Measurements from ENCODE around the gene DMRTA2. TPM values are rescaled to one million over a fixed set of nuclear protein-coding genes. Genes with fewer than 3 reads are reported as not detected.

Gene DMRTA2
- total RNA-seq, 1 donor from 2014 or later: not detected

- Mint-ChIP-seq H3K9me3 (ENCODE audit: unreplicated experiment) (no peaks in the 10 kb centered on the region), H3K4me3 (ENCODE audit: unreplicated experiment) (no peak overlapping the region), H3K4me1 (ENCODE audit: unreplicated experiment) (no peaks in the 10 kb centered on the region), H3K36me3 (ENCODE audit: low read depth, unreplicated experiment) (no peaks in the 10 kb centered on the region), H3K27me3 (ENCODE audit: unreplicated experiment) (no peaks in the 10 kb centered on the region), H3K27ac (ENCODE audit: unreplicated experiment) (no peak overlapping the region)
- TF ChIP-seq CTCF (IDR thresholded peaks at IDR 0.05; ENCODE audit: unreplicated experiment): no peak
- DNase-seq (ENCODE audit: low spot score): no peak
Observed at GRCh38 chr1:50373532-50373931, 49.7 kb downstream of the DMRTA2 start.

- DNase-seq (ENCODE audit: low spot score): no peak
- H3K9me3 Mint-ChIP-seq (ENCODE audit: unreplicated experiment): no peaks in the 10 kb centered on the region
- H3K4me3 Mint-ChIP-seq (ENCODE audit: unreplicated experiment): no peak overlapping the region
- H3K27me3 Mint-ChIP-seq (ENCODE audit: unreplicated experiment): peaks cover 3% of the 10 kb centered on the region
- H3K36me3 Mint-ChIP-seq (ENCODE audit: low read depth, unreplicated experiment): no peaks in the 10 kb centered on the region
- TF ChIP-seq CTCF (IDR thresholded peaks at IDR 0.05; ENCODE audit: unreplicated experiment): no peak
- no peak overlapping the region for H3K27ac Mint-ChIP-seq (ENCODE audit: unreplicated experiment)
- no peaks in the 10 kb centered on the region for H3K4me1 Mint-ChIP-seq (ENCODE audit: unreplicated experiment)
Observed at GRCh38 chr1:50371749-50372148, 51.5 kb downstream of the DMRTA2 start.

GRCh38 chr1:50369830-50370229 is 53.4 kb downstream of the DMRTA2 start:
- no peak overlapping the region for H3K4me3 Mint-ChIP-seq (ENCODE audit: unreplicated experiment)
- no peak overlapping the region for H3K27ac Mint-ChIP-seq (ENCODE audit: unreplicated experiment)
- TF ChIP-seq CTCF (IDR thresholded peaks at IDR 0.05; ENCODE audit: unreplicated experiment): peak; percentile 17
- H3K4me1 Mint-ChIP-seq (ENCODE audit: unreplicated experiment): no peaks in the 10 kb centered on the region
- DNase-seq (ENCODE audit: low spot score): peak; percentile 23
- no peaks in the 10 kb centered on the region for H3K36me3 Mint-ChIP-seq (ENCODE audit: low read depth, unreplicated experiment)
- H3K27me3 Mint-ChIP-seq (ENCODE audit: unreplicated experiment): peaks cover 3% of the 10 kb centered on the region
- no peaks in the 10 kb centered on the region for H3K9me3 Mint-ChIP-seq (ENCODE audit: unreplicated experiment)

- H3K27ac Mint-ChIP-seq (ENCODE audit: unreplicated experiment): no peak overlapping the region
- no peak for DNase-seq (ENCODE audit: low spot score)
- H3K36me3 Mint-ChIP-seq (ENCODE audit: low read depth, unreplicated experiment): no peaks in the 10 kb centered on the region
- no peaks in the 10 kb centered on the region for H3K9me3 Mint-ChIP-seq (ENCODE audit: unreplicated experiment)
- TF ChIP-seq CTCF (IDR thresholded peaks at IDR 0.05; ENCODE audit: unreplicated experiment): no peak
- no peaks in the 10 kb centered on the region for H3K4me1 Mint-ChIP-seq (ENCODE audit: unreplicated experiment)
- H3K4me3 Mint-ChIP-seq (ENCODE audit: unreplicated experiment): no peak overlapping the region
- H3K27me3 Mint-ChIP-seq (ENCODE audit: unreplicated experiment): peaks cover 3% of the 10 kb centered on the region
Observed at GRCh38 chr1:50369008-50369634, 54.1 kb downstream of the DMRTA2 start.

- Mint-ChIP-seq H3K36me3 (ENCODE audit: low read depth, unreplicated experiment) (no peaks in the 10 kb centered on the region), H3K9me3 (ENCODE audit: unreplicated experiment) (no peaks in the 10 kb centered on the region), H3K4me1 (ENCODE audit: unreplicated experiment) (no peaks in the 10 kb centered on the region), H3K27me3 (ENCODE audit: unreplicated experiment) (peaks cover 3% of the 10 kb centered on the region), H3K27ac (ENCODE audit: unreplicated experiment) (no peak overlapping the region), H3K4me3 (ENCODE audit: unreplicated experiment) (no peak overlapping the region)
- peak; percentile 67 for DNase-seq (ENCODE audit: low spot score)
- TF ChIP-seq CTCF (IDR thresholded peaks at IDR 0.05; ENCODE audit: unreplicated experiment): peak; percentile 92
Observed at GRCh38 chr1:50368179-50369007, 54.9 kb downstream of the DMRTA2 start.
